Measurements from ENCODE around the gene MUC15. TPM values are rescaled to one million over a fixed set of nuclear protein-coding genes. Genes with fewer than 3 reads are reported as not detected.

Gene MUC15
- total and polyA plus RNA-seq, 2 experiments from 2014 or later = not detected

GRCh38 chr11:26587073-26587472 lies 15.0 kb upstream of the MUC15 start:
- no peaks in the 10 kb centered on the region; the same call in 2 of the 3 replicates for H3K9me3 Mint-ChIP-seq
- Histone ChIP-seq H3K36me3 (ENCODE audit: insufficient read depth) (no peaks in the 10 kb centered on the region), H3K4me1 (ENCODE audit: insufficient read depth) (no peaks in the 10 kb centered on the region), H3K27ac (ENCODE audit: low read depth) (no peak overlapping the region), H2AFZ (no peak overlapping the region), H3K9me2 (ENCODE audit: insufficient read depth) (no peaks in the 10 kb centered on the region; the same call in 1 of the 2 replicates), H3K4me2 (no peak overlapping the region), H3K27me3 (ENCODE audit: insufficient read depth) (no peaks in the 10 kb centered on the region), H3K4me3 (no peak overlapping the region), H3F3A (replicated peaks; ENCODE audit: low read depth) (no peaks in the 10 kb centered on the region), H3K79me2 (replicated peaks; ENCODE audit: insufficient read depth) (no peaks in the 10 kb centered on the region), H4K20me1 (replicated peaks; ENCODE audit: insufficient read depth) (no peaks in the 10 kb centered on the region)
- no peak overlapping the region for H3K4me3 Mint-ChIP-seq
- no peak overlapping the region for H3K27ac Mint-ChIP-seq
- no peaks in the 10 kb centered on the region for H3K27me3 Mint-ChIP-seq (ENCODE audit: insufficient read depth, low read depth, poor library complexity)
- ATAC-seq (no peak), DNase-seq (ENCODE audit: low spot score) (no peak)
- TF ChIP-seq EZH2 (IDR thresholded peaks at IDR 0.05; ENCODE audit: low read depth, unreplicated experiment) = no peak
- TF ChIP-seq JUNB (IDR thresholded peaks at IDR 0.05; ENCODE audit: unreplicated experiment) = no peak
- TF ChIP-seq, protein P1, sequence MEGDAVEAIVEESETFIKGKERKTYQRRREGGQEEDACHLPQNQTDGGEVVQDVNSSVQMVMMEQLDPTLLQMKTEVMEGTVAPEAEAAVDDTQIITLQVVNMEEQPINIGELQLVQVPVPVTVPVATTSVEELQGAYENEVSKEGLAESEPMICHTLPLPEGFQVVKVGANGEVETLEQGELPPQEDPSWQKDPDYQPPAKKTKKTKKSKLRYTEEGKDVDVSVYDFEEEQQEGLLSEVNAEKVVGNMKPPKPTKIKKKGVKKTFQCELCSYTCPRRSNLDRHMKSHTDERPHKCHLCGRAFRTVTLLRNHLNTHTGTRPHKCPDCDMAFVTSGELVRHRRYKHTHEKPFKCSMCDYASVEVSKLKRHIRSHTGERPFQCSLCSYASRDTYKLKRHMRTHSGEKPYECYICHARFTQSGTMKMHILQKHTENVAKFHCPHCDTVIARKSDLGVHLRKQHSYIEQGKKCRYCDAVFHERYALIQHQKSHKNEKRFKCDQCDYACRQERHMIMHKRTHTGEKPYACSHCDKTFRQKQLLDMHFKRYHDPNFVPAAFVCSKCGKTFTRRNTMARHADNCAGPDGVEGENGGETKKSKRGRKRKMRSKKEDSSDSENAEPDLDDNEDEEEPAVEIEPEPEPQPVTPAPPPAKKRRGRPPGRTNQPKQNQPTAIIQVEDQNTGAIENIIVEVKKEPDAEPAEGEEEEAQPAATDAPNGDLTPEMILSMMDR (conservative IDR thresholded peaks at IDR 0.05; ENCODE audit: low read depth in 2 of 2) = no peak
- TF ChIP-seq POLR2AphosphoS5 (IDR thresholded peaks at IDR 0.05; ENCODE audit: low read depth) = no peak
- no peak for TF ChIP-seq NANOG (IDR thresholded peaks at IDR 0.05; ENCODE audit: borderline replicate concordance)
- TF ChIP-seq ETS1 (IDR thresholded peaks at IDR 0.05) = no peak
- no peak for TF ChIP-seq ZNF114 (CRISPR knock-in tag; IDR thresholded peaks at IDR 0.05)
- no peaks in the 10 kb centered on the region; the same call in 2 of the 3 replicates for H3K4me1 Mint-ChIP-seq
- no peaks in the 10 kb centered on the region for H3K36me3 Mint-ChIP-seq (ENCODE audit: low read depth)

DNA sequence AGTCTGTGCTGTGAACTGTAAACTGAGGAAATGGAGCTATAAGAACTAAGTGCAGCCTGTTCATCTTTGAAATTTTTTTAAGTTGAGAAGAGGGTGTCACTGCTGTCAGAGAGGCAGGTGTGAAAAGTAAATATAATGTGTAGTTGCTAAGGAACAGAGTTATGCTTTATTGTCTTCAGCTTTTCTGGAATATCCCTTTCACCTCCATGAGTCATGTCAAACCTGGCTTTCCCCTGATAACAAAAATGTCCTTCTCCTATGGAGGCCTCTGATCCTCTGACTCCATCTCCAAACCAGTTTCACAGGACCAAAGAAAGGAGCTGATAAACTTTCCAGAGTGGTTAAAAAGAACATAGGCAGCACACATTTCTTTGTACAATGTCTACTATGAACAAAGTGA lies 12.8 kb upstream of the MUC15 start:
- Histone ChIP-seq H3K4me1 (ENCODE audit: insufficient read depth) (peaks cover 8% of the 10 kb centered on the region), H3K27me3 (ENCODE audit: insufficient read depth) (no peaks in the 10 kb centered on the region), H3K36me3 (ENCODE audit: insufficient read depth) (no peaks in the 10 kb centered on the region), H3F3A (replicated peaks; ENCODE audit: low read depth) (no peaks in the 10 kb centered on the region), H3K79me2 (replicated peaks; ENCODE audit: insufficient read depth) (no peaks in the 10 kb centered on the region), H3K4me2 (no peak overlapping the region), H2AFZ (no peak overlapping the region), H3K9me2 (ENCODE audit: insufficient read depth) (no peaks in the 10 kb centered on the region; the same call in 1 of the 2 replicates), H4K20me1 (replicated peaks; ENCODE audit: insufficient read depth) (no peaks in the 10 kb centered on the region), H3K4me3 (no peak overlapping the region), H3K27ac (ENCODE audit: low read depth) (no peak overlapping the region)
- no peak for ATAC-seq
- H3K4me3 Mint-ChIP-seq = no peak overlapping the region
- DNase-seq (ENCODE audit: low spot score) = no peak
- H3K9me3 Mint-ChIP-seq = no peaks in the 10 kb centered on the region; the same call in 2 of the 3 replicates
- no peak overlapping the region for H3K27ac Mint-ChIP-seq
- H3K4me1 Mint-ChIP-seq = peaks cover 5% of the 10 kb centered on the region
- H3K27me3 Mint-ChIP-seq (ENCODE audit: insufficient read depth, low read depth, poor library complexity) = no peaks in the 10 kb centered on the region
- no peaks in the 10 kb centered on the region for H3K36me3 Mint-ChIP-seq (ENCODE audit: low read depth)
- TF ChIP-seq NANOG (IDR thresholded peaks at IDR 0.05; ENCODE audit: borderline replicate concordance) (no peak), EZH2phosphoT487 (IDR thresholded peaks at IDR 0.05; ENCODE audit: unreplicated experiment) (no peak), ZNF331 (CRISPR knock-in tag; IDR thresholded peaks at IDR 0.05; ENCODE audit: low read depth) (no peak), POLR2AphosphoS5 (IDR thresholded peaks at IDR 0.05; ENCODE audit: low read depth) (no peak), ETS1 (IDR thresholded peaks at IDR 0.05) (no peak), STAT1 (IDR thresholded peaks at IDR 0.05; ENCODE audit: unreplicated experiment) (no peak), EZH2 (IDR thresholded peaks at IDR 0.05; ENCODE audit: low read depth, unreplicated experiment) (no peak), JUNB (IDR thresholded peaks at IDR 0.05; ENCODE audit: unreplicated experiment) (no peak), CREB1 (CRISPR knock-in tag; IDR thresholded peaks at IDR 0.05; ENCODE audit: low read depth) (no peak), ZNF114 (CRISPR knock-in tag; IDR thresholded peaks at IDR 0.05) (no peak)
- TF ChIP-seq, protein P2, sequence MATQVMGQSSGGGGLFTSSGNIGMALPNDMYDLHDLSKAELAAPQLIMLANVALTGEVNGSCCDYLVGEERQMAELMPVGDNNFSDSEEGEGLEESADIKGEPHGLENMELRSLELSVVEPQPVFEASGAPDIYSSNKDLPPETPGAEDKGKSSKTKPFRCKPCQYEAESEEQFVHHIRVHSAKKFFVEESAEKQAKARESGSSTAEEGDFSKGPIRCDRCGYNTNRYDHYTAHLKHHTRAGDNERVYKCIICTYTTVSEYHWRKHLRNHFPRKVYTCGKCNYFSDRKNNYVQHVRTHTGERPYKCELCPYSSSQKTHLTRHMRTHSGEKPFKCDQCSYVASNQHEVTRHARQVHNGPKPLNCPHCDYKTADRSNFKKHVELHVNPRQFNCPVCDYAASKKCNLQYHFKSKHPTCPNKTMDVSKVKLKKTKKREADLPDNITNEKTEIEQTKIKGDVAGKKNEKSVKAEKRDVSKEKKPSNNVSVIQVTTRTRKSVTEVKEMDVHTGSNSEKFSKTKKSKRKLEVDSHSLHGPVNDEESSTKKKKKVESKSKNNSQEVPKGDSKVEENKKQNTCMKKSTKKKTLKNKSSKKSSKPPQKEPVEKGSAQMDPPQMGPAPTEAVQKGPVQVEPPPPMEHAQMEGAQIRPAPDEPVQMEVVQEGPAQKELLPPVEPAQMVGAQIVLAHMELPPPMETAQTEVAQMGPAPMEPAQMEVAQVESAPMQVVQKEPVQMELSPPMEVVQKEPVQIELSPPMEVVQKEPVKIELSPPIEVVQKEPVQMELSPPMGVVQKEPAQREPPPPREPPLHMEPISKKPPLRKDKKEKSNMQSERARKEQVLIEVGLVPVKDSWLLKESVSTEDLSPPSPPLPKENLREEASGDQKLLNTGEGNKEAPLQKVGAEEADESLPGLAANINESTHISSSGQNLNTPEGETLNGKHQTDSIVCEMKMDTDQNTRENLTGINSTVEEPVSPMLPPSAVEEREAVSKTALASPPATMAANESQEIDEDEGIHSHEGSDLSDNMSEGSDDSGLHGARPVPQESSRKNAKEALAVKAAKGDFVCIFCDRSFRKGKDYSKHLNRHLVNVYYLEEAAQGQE (IDR thresholded peaks at IDR 0.05; ENCODE audit: unreplicated experiment) = no peak
- TF ChIP-seq, protein P1 (conservative IDR thresholded peaks at IDR 0.05; ENCODE audit: low read depth in 2 of 2) = no peak

All from GM23338 (cell line).